HG02938 (cell line): ENCODE data around the gene HK3.

Source experiments
- ATAC-seq: cut with Tn5 transposase; IDR thresholded peaks from one replicate; pipeline ENCODE4 v1.9.1; 2021; ENCODE audit warnings: mild to moderate bottlenecking, moderate library complexity; ENCODE audit not compliant: unreplicated experiment

Gene HK3

DNA sequence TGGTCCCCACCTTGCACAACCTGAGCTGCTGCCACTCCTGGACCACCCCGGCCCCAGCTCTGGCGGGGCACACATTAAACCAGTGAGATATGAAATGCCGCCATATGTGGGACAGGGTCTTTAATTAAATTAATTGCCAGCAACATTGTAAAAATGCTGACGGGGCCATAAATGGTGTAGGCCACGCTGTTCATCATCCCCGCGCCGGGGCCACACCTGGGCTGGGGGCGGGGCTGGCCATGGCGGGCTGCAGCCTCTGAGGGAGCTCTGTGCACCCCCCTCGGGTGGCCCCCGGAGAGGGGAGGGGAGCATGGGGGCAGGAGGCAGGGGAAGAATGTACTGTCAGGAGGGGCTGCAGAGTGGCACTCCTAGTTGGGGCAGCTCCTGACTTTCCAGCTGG lies 47.8 kb downstream of the HK3 start:
- ATAC-seq: no peak

DNA sequence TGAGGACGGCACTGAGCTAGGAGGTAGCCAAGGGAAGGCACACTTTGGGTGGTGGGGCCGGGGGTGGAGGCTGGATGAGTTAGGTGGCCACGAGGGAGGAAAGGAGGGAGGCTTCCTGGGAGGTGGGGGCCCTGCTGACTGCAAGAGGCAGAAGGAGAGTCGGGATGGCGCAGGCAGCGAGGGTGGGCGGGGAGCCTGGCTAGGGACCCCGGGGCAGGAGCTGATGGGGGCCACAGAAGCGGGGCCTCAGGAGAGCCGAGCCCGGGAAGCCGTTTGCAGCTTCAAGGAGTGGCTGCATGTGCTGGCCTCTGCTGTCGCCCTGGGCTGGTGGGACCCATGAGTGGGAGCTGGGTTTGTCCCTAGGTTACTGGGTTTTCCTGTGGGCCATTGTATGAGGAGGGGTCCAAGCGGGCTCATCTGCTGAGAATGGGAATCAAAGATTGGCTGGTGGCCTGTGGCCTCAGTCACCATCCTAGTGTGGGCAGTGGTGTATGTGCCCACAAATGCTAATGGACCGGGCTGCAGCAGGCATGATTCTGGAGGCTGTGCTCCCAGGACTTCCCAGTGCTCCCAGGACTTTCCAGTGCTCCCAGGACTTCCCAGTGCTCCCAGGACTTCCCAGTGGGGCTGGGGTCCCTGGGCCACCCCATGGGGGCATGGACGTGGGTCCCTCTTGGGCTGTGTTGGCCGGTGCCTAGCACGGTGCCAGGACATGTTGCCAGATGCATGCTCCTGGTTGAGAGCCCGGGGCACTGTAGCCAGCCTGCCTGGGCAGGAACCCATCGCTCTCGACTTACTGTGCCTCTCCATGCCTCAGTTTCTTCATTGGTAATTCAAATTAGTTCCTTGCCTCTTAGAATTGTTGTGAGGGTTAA lies 48.5 kb downstream of the HK3 start:
- no peak for ATAC-seq

DNA sequence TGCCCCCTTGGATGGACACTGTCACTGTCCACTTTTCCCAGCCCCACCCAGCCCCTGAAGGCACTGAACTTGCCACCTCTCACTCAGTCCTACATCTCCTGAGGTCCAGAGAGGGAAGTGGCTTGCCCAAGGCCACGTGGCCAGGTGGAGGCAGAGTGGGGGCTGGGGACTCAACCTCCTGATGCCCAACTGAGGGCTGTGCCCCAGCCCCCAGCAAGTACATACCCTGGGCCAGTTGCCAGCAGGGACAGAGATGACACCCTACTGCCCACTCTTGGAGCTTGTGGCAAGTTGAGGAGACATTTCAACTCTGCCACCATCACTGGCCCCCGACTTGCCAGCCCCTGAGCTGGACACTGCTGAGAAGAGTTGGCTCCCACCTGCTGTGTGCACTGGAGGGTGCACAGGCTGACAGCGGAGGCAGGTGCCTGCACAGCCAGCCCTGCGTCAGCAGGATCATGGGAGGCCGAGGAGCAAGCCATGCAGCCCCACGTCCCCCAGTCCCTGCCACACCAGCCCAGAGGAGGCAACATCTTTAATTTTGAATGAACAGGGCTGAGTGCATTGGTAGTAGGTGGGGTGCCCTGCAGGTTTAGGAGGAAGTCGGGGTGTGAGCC lies 49.4 kb downstream of the HK3 start:
- no peak for ATAC-seq

GRCh38 chr5:176848651-176849050 lies 50.5 kb downstream of the HK3 start:
- ATAC-seq: no peak

DNA sequence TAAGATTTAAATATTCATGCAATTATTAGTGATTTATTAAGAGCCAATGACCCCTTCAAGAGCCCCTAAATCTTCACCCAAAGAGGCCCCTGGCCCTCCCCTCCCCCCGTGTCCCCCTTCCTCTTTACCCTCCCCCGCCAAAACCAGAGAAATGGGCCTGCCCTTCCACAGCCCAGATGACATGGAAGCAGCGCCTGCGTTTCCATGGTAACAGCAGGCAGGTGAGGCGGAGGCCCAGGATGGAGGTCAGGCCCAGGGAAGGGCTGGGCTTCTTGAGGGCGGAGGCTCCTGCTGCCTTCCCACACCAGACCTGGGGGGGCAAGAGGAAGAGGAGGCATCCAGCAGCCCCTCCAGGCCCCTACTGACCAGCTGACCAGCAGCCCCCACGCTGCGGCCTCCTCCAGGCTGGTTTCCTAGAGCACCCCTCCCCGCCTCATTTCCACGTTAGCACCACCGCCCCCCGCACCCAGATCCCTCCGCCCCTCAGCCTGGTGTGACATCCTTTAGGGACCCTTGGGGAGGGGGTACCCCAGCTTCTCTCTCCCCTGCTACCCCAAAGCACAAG lies 51.3 kb downstream of the HK3 start:
- no peak for ATAC-seq

GRCh38 chr5:176847148-176847547 lies 52.0 kb downstream of the HK3 start:
- ATAC-seq: no peak

DNA sequence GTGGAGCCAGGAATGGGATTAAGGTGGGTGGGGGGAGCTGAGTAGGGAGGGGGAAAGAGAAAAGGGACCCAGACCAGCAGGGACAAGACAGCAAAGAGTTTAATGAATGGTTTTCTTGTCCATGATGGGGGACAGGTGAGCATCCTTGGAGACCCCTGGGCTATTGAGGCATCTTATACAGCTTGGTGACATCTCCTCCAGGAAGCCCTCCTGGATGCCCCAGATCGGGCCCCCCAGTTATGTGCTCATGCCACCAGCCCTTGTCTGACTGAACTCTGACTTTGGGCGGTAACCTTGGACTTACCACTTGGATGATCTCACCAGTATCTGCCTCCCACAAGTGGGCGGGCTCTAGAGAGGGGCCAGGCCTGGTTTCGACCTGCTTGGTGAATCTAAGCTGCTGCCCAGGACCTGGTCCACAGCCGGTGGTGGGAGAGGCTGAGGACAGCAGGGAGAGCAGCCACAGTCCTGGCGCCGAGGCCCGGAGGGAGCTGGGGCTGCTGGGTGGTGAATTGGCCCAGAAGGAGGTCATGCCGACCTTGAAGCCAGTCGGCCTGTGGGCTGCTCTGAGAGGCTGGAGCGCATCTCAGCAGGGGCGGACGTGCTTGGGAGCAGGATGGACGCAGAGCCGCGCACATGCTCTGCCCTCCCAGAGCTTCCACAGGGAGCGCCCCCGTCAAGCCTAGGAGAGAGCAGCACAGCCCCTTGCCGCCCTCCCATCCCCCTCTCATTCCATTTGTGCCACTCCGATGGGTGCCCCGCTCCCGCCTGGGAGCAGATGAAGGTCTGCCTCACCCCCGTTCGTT lies 52.6 kb downstream of the HK3 start:
- ATAC-seq: no peak

DNA sequence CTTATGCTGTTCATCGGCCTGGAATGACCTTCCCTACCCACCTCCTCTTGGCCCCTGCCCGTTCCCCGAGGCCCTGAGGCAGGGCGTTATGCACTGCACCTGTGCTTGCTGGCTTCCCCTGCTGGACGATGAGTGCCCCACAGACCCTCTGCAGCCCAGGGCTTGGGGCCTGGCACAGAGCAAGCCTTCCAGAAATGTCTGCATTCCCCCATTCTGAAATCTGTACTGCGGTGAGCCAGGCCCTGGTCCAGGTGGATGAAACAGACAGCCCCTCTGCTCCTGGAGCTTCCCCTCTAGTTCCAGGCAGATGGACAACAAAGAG lies 53.8 kb downstream of the HK3 start:
- no peak for ATAC-seq

- no peak for ATAC-seq
Observed at GRCh38 chr5:176844706-176845391, 54.3 kb downstream of the HK3 start.

- no peak for ATAC-seq
Observed at GRCh38 chr5:176844281-176844680, 54.9 kb downstream of the HK3 start.

DNA sequence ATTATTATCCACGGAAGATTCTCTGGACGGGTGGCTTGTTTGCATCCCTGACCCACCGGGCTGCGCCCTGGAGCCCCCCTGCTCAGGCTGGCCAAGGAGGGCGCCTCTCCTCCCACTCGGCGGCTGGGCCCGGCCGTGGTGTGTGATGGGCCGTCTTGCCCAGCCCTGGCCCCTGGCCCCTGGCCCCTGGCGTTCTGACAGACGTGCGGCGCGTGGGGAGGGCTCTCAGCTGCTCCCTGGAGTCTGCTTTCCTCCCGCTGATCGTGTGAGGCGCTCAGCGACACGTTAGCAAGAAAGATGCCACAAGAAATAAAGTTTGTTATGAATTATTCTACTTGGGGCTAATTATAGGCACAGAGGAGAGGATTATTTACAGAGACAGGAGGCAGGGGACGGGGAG lies 55.5 kb downstream of the HK3 start:
- ATAC-seq: no peak

GRCh38 chr5:176837707-176838115 lies 61.4 kb downstream of the HK3 start:
- no peak for ATAC-seq

GRCh38 chr5:176836811-176837706 lies 62.1 kb downstream of the HK3 start:
- ATAC-seq: no peak

GRCh38 chr5:176835918-176836317 lies 63.2 kb downstream of the HK3 start:
- no peak for ATAC-seq

GRCh38 chr5:176833286-176833685 lies 65.9 kb downstream of the HK3 start:
- ATAC-seq: no peak

DNA sequence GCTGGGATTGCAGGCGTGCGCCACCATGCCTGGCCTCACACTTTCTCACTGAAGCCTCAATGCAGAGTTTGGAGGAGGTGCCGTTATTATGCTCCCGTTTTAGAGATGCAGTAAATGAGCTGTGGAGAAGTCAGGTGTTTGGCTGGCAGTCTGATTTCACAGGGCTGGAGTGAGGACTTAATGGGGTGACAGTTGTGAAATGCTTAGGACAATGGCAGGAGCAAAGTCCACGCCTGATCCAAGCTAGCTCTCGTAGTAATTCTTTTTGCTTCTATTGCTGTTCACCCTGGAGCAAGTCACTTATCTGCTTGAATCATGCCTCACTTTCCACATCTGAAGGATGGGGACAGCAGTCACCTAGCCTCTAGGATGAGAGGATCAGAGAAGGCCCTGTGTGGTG lies 67.0 kb downstream of the HK3 start:
- no peak for ATAC-seq

- no peak for ATAC-seq
Observed at GRCh38 chr5:176831425-176831824, 67.7 kb downstream of the HK3 start.

GRCh38 chr5:176830995-176831423 lies 68.1 kb downstream of the HK3 start:
- no peak for ATAC-seq
